ENCODE measurements around the gene S100G. TPM values are rescaled to one million over a fixed set of nuclear protein-coding genes. Genes with fewer than 3 reads are reported as not detected.

S100G gene
- total RNA-seq, 2 donors from 2014 or later, result not detected

DNA sequence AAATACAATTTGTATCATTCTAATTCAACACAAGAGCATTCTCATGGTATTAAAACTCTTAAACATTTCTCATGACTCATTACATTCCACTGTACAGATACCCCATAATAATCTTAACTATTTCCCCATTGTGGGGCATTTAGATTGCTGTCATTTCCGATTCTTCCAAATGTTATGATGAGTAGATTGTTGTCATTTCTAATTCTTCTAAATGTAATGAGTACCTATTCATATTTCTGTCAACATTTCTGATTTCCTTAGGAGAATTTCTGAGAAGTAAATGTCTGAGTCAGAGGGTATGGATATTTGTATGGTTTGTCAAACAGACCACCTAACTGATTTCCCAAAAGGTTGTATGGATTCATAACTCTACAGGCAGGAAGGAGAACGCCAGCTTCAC, 8.3 kb downstream of the S100G start:
- 86% methylated on average over 2 of the region's 2 CpGs for WGBS
- no peak for DNase-seq (ENCODE audit: low spot score)
- Histone ChIP-seq H3K9me3 (no peaks in the 10 kb centered on the region), H3K36me3 (no peaks in the 10 kb centered on the region), H3K4me1 (replicated peaks) (no peaks in the 10 kb centered on the region), H3K27me3 (replicated peaks; ENCODE audit: insufficient read depth) (no peaks in the 10 kb centered on the region), H3K4me3 (no peak overlapping the region), H3K27ac (no peak overlapping the region)
- TF ChIP-seq, protein P1, sequence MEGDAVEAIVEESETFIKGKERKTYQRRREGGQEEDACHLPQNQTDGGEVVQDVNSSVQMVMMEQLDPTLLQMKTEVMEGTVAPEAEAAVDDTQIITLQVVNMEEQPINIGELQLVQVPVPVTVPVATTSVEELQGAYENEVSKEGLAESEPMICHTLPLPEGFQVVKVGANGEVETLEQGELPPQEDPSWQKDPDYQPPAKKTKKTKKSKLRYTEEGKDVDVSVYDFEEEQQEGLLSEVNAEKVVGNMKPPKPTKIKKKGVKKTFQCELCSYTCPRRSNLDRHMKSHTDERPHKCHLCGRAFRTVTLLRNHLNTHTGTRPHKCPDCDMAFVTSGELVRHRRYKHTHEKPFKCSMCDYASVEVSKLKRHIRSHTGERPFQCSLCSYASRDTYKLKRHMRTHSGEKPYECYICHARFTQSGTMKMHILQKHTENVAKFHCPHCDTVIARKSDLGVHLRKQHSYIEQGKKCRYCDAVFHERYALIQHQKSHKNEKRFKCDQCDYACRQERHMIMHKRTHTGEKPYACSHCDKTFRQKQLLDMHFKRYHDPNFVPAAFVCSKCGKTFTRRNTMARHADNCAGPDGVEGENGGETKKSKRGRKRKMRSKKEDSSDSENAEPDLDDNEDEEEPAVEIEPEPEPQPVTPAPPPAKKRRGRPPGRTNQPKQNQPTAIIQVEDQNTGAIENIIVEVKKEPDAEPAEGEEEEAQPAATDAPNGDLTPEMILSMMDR (IDR thresholded peaks at IDR 0.05), result no peak
- intact Hi-C loops (cut with DNase I), result no loop called here

DNA sequence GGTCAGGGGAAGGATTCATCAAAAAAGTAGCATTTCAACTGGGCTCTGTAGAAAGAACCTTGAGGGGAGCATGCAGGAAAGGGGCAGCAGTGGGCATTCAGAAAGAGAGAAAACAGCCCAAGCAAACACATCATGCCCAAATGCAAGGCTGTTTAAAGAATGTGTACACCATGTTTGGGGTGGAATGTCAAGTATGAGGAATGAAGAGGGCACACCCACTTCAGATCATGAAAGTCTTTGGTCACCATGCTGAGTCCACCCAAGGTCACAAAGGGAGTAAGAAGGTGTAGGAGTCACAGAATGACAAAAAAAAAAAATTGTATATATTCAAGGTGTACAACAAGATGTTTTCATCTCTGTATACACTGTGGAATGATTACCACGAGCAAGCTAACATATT, 9.4 kb downstream of the S100G start:
- Histone ChIP-seq H3K36me3 (no peaks in the 10 kb centered on the region), H3K4me3 (no peak overlapping the region), H3K9me3 (no peaks in the 10 kb centered on the region), H3K27me3 (replicated peaks; ENCODE audit: insufficient read depth) (no peaks in the 10 kb centered on the region), H3K27ac (no peak overlapping the region), H3K4me1 (replicated peaks) (no peaks in the 10 kb centered on the region)
- intact Hi-C loops (cut with DNase I), result no loop called here
- TF ChIP-seq, protein P1 (IDR thresholded peaks at IDR 0.05), result no peak
- TF ChIP-seq POLR2AphosphoS5 (IDR thresholded peaks at IDR 0.05) (no peak), POLR2A (IDR thresholded peaks at IDR 0.05) (no peak)
- 100% methylated on average over 1 of the region's 1 CpG for WGBS
- no peak for DNase-seq (ENCODE audit: low spot score)

DNA sequence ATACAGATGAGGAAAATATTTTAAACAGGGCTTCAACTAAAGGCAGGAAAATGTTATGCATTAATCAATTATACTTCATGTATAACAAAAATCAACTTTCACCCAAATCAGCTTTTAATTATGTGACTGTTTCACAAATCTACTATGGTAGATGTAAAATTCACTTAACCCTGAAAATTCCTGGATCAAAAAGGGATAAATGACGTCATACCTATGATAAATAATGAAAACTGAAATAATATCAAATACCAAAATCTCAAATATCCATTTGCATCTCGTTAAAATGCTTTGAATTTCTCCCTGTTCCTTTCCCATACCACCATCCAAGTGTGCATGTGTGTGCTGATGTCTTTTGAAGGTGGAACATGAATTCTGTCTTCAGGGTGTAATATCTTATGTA, 11.5 kb downstream of the S100G start:
- Histone ChIP-seq H3K27me3 (replicated peaks; ENCODE audit: insufficient read depth) (no peaks in the 10 kb centered on the region), H3K27ac (no peak overlapping the region), H3K4me1 (replicated peaks) (no peaks in the 10 kb centered on the region), H3K4me3 (no peak overlapping the region), H3K9me3 (no peaks in the 10 kb centered on the region), H3K36me3 (no peaks in the 10 kb centered on the region)
- DNase-seq (ENCODE audit: low spot score), result no peak
- intact Hi-C loops (cut with DNase I), result no loop called here
- TF ChIP-seq POLR2A (IDR thresholded peaks at IDR 0.05), result no peak
- TF ChIP-seq POLR2AphosphoS5 (IDR thresholded peaks at IDR 0.05), result no peak
- TF ChIP-seq, protein P1 (IDR thresholded peaks at IDR 0.05), result no peak
- WGBS, result 76% methylated on average over 2 of the region's 2 CpGs

DNA sequence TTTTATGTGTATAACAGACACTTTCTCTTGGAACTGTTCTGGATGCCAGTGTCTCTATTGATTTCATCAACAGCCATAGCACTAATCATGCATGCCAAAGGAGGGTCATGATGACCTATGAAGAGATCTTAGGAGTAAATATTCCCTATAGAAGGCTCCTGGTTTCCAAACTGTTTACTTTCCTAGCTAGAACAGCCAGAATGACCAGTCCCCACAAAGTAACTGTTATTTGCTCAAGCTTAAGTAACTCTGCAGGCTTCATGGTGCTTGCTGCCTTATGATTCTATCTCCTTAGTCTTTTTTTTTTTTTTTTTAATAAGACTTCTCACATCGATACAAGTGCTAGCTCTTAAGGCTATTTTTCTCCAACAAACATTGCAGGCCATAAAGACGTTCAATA, 12.4 kb downstream of the S100G start:
- Histone ChIP-seq H3K36me3 (no peaks in the 10 kb centered on the region), H3K27ac (no peak overlapping the region), H3K4me3 (no peak overlapping the region), H3K27me3 (replicated peaks; ENCODE audit: insufficient read depth) (no peaks in the 10 kb centered on the region), H3K4me1 (replicated peaks) (no peaks in the 10 kb centered on the region), H3K9me3 (no peaks in the 10 kb centered on the region)
- peak; percentile 7 for DNase-seq (ENCODE audit: low spot score)
- TF ChIP-seq POLR2AphosphoS5 (IDR thresholded peaks at IDR 0.05) (peak; percentile 40), POLR2A (IDR thresholded peaks at IDR 0.05) (no peak)
- TF ChIP-seq, protein P1 (IDR thresholded peaks at IDR 0.05), result no peak
- intact Hi-C loops (cut with DNase I), result no loop called here
- 53% methylated on average over 2 of the region's 2 CpGs for WGBS

DNA sequence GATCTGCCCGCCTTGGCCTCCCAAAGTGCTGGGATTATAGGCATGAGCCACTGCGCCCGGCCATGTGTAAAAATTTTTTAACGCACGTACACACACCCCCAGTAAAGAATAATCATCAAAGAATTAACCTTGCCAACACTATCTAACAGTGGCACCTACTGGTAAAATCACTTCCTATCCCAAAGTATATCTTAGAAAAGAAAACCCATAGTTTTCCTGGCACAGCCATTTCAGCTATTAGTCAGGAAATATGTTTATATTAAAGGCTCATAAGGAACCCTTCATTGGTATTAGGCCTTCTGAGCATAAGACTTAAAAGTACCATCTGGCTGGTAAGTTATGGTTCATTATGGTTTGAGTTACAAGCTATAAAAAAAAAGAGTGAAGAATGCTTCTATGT, 14.1 kb downstream of the S100G start:
- WGBS, result 89% methylated on average over 5 of the region's 5 CpGs
- intact Hi-C loops (cut with DNase I), result no loop called here

More for the DNA sequence above, 14.1 kb downstream of the S100G start:
- DNase-seq (ENCODE audit: low spot score), result no peak
- Histone ChIP-seq H3K9me3 (no peaks in the 10 kb centered on the region), H3K36me3 (no peaks in the 10 kb centered on the region), H3K27me3 (replicated peaks; ENCODE audit: insufficient read depth) (no peaks in the 10 kb centered on the region), H3K4me1 (replicated peaks) (no peaks in the 10 kb centered on the region), H3K27ac (no peak overlapping the region), H3K4me3 (no peak overlapping the region)
- TF ChIP-seq POLR2A (IDR thresholded peaks at IDR 0.05), result no peak
- no peak for TF ChIP-seq POLR2AphosphoS5 (IDR thresholded peaks at IDR 0.05)
- TF ChIP-seq, protein P1 (IDR thresholded peaks at IDR 0.05), result no peak

Data from prostate gland (tissue), 2 donors.